ENCODE measurements around the gene STPG2. TPM values are rescaled to one million over a fixed set of nuclear protein-coding genes. Genes with fewer than 3 reads are reported as not detected.
A peak's percentile ranks its signal among the peaks of the same experiment; 100 is the strongest.

The STPG2 gene
- total RNA-seq, 3 donors from 2014 or later = 0.48 to 3.8 (median 1.6) TPM

GRCh38 chr4:97994765-97995465 lies 148.4 kb downstream of the STPG2 start:
- Histone ChIP-seq H3K36me3 (no peaks in the 10 kb centered on the region), H3K27me3 (no peaks in the 10 kb centered on the region), H3K4me3 (no peak overlapping the region), H3K4me1 (no peaks in the 10 kb centered on the region), H3K27ac (no peak overlapping the region), H3K9me3 (peaks cover 6 to 17% of the 10 kb centered on the region in 2 donors)
- intact Hi-C loops (cut with DNase I; ENCODE audit: low total_unique reads) = no loop called here
- no peak for DNase-seq (ENCODE audit: low spot score in 2 of 2)
- no peak for TF ChIP-seq POLR2AphosphoS5 (IDR thresholded peaks at IDR 0.05)
- no peak for TF ChIP-seq CTCF (IDR thresholded peaks at IDR 0.05)
- no peak for TF ChIP-seq POLR2A (IDR thresholded peaks at IDR 0.05)

GRCh38 chr4:97990409-97990808 lies 152.9 kb downstream of the STPG2 start:
- H3K9me3 ChIP-seq = peaks cover 6 to 11% of the 10 kb centered on the region in 2 donors
- H3K27ac ChIP-seq = no peak overlapping the region
- no peaks in the 10 kb centered on the region for H3K36me3 ChIP-seq
- no peak for DNase-seq (ENCODE audit: low spot score in 2 of 2)
- H3K4me3 ChIP-seq = no peak overlapping the region
- no peaks in the 10 kb centered on the region for H3K27me3 ChIP-seq
- H3K4me1 ChIP-seq = no peaks in the 10 kb centered on the region
- intact Hi-C loops (cut with DNase I; ENCODE audit: low total_unique reads) = no loop called here
- TF ChIP-seq POLR2AphosphoS5 (IDR thresholded peaks at IDR 0.05) = no peak
- no peak for TF ChIP-seq POLR2A (IDR thresholded peaks at IDR 0.05)
- no peak for TF ChIP-seq CTCF (IDR thresholded peaks at IDR 0.05)

- DNase-seq (ENCODE audit: low spot score in 2 of 2) = no peak
- no peak overlapping the region for H3K27ac ChIP-seq
- H3K4me3 ChIP-seq = no peak overlapping the region
- no peaks in the 10 kb centered on the region for H3K36me3 ChIP-seq
- intact Hi-C loops (cut with DNase I; ENCODE audit: low total_unique reads) = no loop called here
- H3K4me1 ChIP-seq = no peaks in the 10 kb centered on the region
- H3K9me3 ChIP-seq = peaks cover 0 to under 1% of the 10 kb centered on the region in 2 donors
- no peaks in the 10 kb centered on the region for H3K27me3 ChIP-seq
- no peak for TF ChIP-seq POLR2AphosphoS5 (IDR thresholded peaks at IDR 0.05)
- TF ChIP-seq POLR2A (IDR thresholded peaks at IDR 0.05) = no peak
- TF ChIP-seq CTCF (IDR thresholded peaks at IDR 0.05) = peak in 2 of 3 donors; percentile 23 to 28
These were observed 156.1 kb downstream of the STPG2 start for GRCh38 chr4:97987019-97987648.

- no peaks in the 10 kb centered on the region for H3K36me3 ChIP-seq
- no peaks in the 10 kb centered on the region for H3K9me3 ChIP-seq
- H3K4me3 ChIP-seq = no peak overlapping the region
- intact Hi-C loops (cut with DNase I; ENCODE audit: low total_unique reads) = no loop called here
- H3K4me1 ChIP-seq = no peaks in the 10 kb centered on the region
- no peak for TF ChIP-seq POLR2A (IDR thresholded peaks at IDR 0.05)
- TF ChIP-seq POLR2AphosphoS5 (IDR thresholded peaks at IDR 0.05) = no peak
- no peak for TF ChIP-seq CTCF (IDR thresholded peaks at IDR 0.05)
- H3K27ac ChIP-seq = no peak overlapping the region
- no peak for DNase-seq (ENCODE audit: low spot score in 2 of 2)
- H3K27me3 ChIP-seq = no peaks in the 10 kb centered on the region
These were observed 158.6 kb downstream of the STPG2 start for GRCh38 chr4:97984545-97985131.
